ENCODE results near the gene FRAS1. TPM values are rescaled to one million over a fixed set of nuclear protein-coding genes. Genes with fewer than 3 reads are reported as not detected.

Gene FRAS1
- total RNA-seq, 2 donors from 2014 or later = 77.0 to 78.3 TPM

GRCh38 chr4:78532046-78532445 is 474.9 kb downstream of the FRAS1 start:
- TF ChIP-seq CTCF (conservative IDR thresholded peaks at IDR 0.05) = no peak
- peaks cover 22% of the 10 kb centered on the region for H3K36me3 Mint-ChIP-seq (ENCODE audit: low read depth)

GRCh38 chr4:78533854-78534253 is 476.7 kb downstream of the FRAS1 start:
- Histone ChIP-seq H3K9ac (ENCODE audit: extremely low read depth, low read length, poor library complexity, severe bottlenecking) (no peak overlapping the region), H3K27me3 (ENCODE audit: control insufficient read depth, insufficient read depth, low read length, poor library complexity, severe bottlenecking) (no peaks in the 10 kb centered on the region), H3K36me3 (ENCODE audit: control insufficient read depth, insufficient read depth, low read length) (peaks cover 37% of the 10 kb centered on the region), H3K4me1 (ENCODE audit: control insufficient read depth, insufficient read depth, low read length) (no peaks in the 10 kb centered on the region), H3K27ac (ENCODE audit: low read depth, low read length) (no peak overlapping the region), H3K4me3 (ENCODE audit: low read length) (no peak overlapping the region), H3K9me3 (ENCODE audit: control insufficient read depth, low read length) (peaks cover 7% of the 10 kb centered on the region)
- no peak overlapping the region for H3K27ac Mint-ChIP-seq
- WGBS, 2 experiments (ENCODE audit: insufficient coverage in 1 of 2, insufficient read length in 1 of 2) = 72 to 75% methylated on average over 5 of the region's 5 CpGs
- peaks cover 16% of the 10 kb centered on the region for H3K4me1 Mint-ChIP-seq
- no peaks in the 10 kb centered on the region for H3K27me3 Mint-ChIP-seq (ENCODE audit: insufficient read depth)
- no peak overlapping the region for H3K4me3 Mint-ChIP-seq
- no peak for DNase-seq
- H3K9me3 Mint-ChIP-seq = peaks cover 7% of the 10 kb centered on the region
- TF ChIP-seq CTCF (conservative IDR thresholded peaks at IDR 0.05) = no peak
- peaks cover 36% of the 10 kb centered on the region for H3K36me3 Mint-ChIP-seq (ENCODE audit: low read depth)

More at GRCh38 chr4:78532046-78532445, 474.9 kb downstream of the FRAS1 start:
- WGBS, 2 experiments (ENCODE audit: insufficient coverage in 1 of 2, insufficient read length in 1 of 2) = 100% methylated on average over 1 of the region's 1 CpG; no CpG with 5 or more reads in 1 of the 2 experiments
- Histone ChIP-seq H3K27me3 (ENCODE audit: control insufficient read depth, insufficient read depth, low read length, poor library complexity, severe bottlenecking) (no peaks in the 10 kb centered on the region), H3K27ac (ENCODE audit: low read depth, low read length) (no peak overlapping the region), H3K4me3 (ENCODE audit: low read length) (no peak overlapping the region), H3K9me3 (ENCODE audit: control insufficient read depth, low read length) (peaks cover 7% of the 10 kb centered on the region), H3K9ac (ENCODE audit: extremely low read depth, low read length, poor library complexity, severe bottlenecking) (no peak overlapping the region), H3K36me3 (ENCODE audit: control insufficient read depth, insufficient read depth, low read length) (peaks cover 26% of the 10 kb centered on the region), H3K4me1 (ENCODE audit: control insufficient read depth, insufficient read depth, low read length) (no peaks in the 10 kb centered on the region)
- Mint-ChIP-seq H3K9me3 (peaks cover 7% of the 10 kb centered on the region), H3K27me3 (ENCODE audit: insufficient read depth) (no peaks in the 10 kb centered on the region), H3K4me3 (no peak overlapping the region), H3K4me1 (peaks cover 16% of the 10 kb centered on the region), H3K27ac (no peak overlapping the region)
- DNase-seq = no peak

- TF ChIP-seq CTCF (conservative IDR thresholded peaks at IDR 0.05) = no peak
- Mint-ChIP-seq H3K27me3 (ENCODE audit: insufficient read depth) (no peaks in the 10 kb centered on the region), H3K9me3 (peaks cover 7% of the 10 kb centered on the region), H3K36me3 (ENCODE audit: low read depth) (peaks cover 41% of the 10 kb centered on the region), H3K4me3 (no peak overlapping the region), H3K4me1 (peaks cover 16% of the 10 kb centered on the region), H3K27ac (no peak overlapping the region)
- Histone ChIP-seq H3K27me3 (ENCODE audit: control insufficient read depth, insufficient read depth, low read length, poor library complexity, severe bottlenecking) (no peaks in the 10 kb centered on the region), H3K4me1 (ENCODE audit: control insufficient read depth, insufficient read depth, low read length) (no peaks in the 10 kb centered on the region), H3K9me3 (ENCODE audit: control insufficient read depth, low read length) (peaks cover 7% of the 10 kb centered on the region), H3K9ac (ENCODE audit: extremely low read depth, low read length, poor library complexity, severe bottlenecking) (no peak overlapping the region), H3K4me3 (ENCODE audit: low read length) (no peak overlapping the region), H3K36me3 (ENCODE audit: control insufficient read depth, insufficient read depth, low read length) (peaks cover 43% of the 10 kb centered on the region), H3K27ac (ENCODE audit: low read depth, low read length) (no peak overlapping the region)
- 79 to 93% methylated on average over 4 of the region's 4 CpGs for WGBS, 2 experiments (ENCODE audit: insufficient coverage in 1 of 2, insufficient read length in 1 of 2)
- DNase-seq = no peak
Measured at GRCh38 chr4:78534286-78534955, 477.3 kb downstream of the FRAS1 start.
